Activated T-cell treated with anti-CD3 and anti-CD28 coated beads for 24 hours (primary cell): Measurements from ENCODE around the gene PTPN2.
"Not testable (repeated sequence)": the region's sequence is repeated elsewhere in the genome, so short reads cannot be mapped to it uniquely, and the experiment has no call there.

Experiments used
- DNase-seq: peaks from one replicate; pipeline ENCODE4 v3.0.0-alpha.2; 2020; ENCODE audit warnings: low read depth

Gene PTPN2

GRCh38 chr18:12823892-12824291 lies 60.1 kb downstream of the PTPN2 start:
- DNase-seq = no peak

DNA sequence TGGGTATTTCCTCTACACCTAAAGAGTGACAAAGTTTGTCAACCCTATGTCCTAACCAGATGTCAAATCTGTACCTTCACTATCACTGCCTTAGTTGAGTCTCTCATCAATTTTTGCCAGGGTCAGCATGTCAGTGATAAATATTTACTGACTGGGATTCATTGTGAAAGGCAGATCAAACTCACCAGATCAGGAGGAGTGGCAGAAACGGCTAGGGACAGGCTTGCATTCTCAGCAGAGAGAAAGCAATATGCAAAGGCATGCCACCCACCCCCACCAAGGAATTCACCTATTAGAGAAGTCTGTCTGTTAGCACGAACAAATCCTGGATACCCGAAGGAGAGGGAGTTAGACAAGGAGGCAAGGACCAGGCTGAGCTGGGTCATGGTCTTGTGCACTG lies 62.6 kb downstream of the PTPN2 start:
- DNase-seq = no peak

- DNase-seq = no peak
Measured at GRCh38 chr18:12820506-12820905, 63.5 kb downstream of the PTPN2 start.

- DNase-seq = no peak
Measured at GRCh38 chr18:12819841-12820240, 64.2 kb downstream of the PTPN2 start.

GRCh38 chr18:12819322-12819721 lies 64.7 kb downstream of the PTPN2 start:
- DNase-seq = no peak

- DNase-seq = no peak
Measured at GRCh38 chr18:12818243-12818642, 65.8 kb downstream of the PTPN2 start.

DNA sequence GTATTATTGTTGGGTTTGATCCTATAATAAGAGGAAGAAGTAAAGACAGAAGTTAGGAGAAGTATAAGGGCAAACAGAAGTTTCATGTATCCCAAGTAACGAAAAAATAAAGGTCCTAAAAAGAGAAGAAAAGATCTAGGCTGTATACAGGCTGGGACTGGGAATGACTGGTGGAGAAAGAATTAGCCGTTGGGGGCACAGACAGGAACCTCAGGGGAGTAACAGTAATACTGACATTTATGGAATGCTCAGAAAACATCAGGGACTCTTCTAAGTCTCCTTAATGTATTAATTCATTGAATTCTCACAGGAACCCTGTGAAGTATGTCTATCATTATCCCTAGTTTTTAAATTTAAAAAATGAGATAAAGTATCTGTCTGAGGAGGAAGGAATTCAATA lies 67.6 kb downstream of the PTPN2 start:
- DNase-seq = no peak

- no peak for DNase-seq
Measured at GRCh38 chr18:12811191-12811950, 72.7 kb downstream of the PTPN2 start.

GRCh38 chr18:12803069-12803936 lies 80.7 kb downstream of the PTPN2 start:
- no peak for DNase-seq

DNA sequence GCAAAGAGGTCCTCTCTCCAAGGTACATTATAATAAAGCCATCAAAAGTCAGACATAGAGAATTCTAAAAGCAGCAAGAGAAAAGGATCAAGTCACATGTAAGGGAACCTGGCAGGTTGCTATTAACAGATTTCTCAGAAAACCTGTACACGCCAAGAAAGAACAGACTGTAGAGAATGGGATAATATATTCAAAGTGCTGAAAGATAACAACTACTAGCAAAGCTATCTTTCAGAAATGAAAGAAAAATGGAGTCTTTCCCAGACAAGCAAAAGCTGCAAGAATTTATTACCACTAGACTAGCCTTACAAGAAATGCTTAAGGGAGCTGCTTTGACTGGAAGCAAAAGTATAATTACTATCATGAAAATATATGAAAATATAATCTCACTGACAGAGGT lies 81.5 kb downstream of the PTPN2 start:
- DNase-seq = no peak

DNA sequence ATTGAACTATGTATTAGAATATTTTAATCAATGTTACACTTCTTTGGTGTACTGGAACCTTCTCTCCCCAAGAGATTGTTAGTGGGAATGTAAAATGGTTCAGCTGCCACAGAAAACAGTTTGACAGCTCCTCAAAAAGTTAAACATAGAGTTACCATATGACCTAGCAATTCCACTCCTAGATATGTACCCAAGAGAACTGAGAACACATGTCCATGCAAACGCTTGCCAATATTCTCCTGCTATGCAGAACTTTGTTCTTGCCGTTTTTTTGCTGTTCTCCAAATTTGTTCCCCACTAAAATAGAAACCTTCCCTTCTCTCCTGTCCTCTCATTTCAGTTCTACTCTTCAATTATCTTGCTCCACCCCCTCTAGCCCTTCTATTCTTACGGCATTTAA lies 87.6 kb downstream of the PTPN2 start:
- no peak for DNase-seq

- no peak for DNase-seq
Measured at GRCh38 chr18:12791610-12792009, 92.4 kb downstream of the PTPN2 start.

DNA sequence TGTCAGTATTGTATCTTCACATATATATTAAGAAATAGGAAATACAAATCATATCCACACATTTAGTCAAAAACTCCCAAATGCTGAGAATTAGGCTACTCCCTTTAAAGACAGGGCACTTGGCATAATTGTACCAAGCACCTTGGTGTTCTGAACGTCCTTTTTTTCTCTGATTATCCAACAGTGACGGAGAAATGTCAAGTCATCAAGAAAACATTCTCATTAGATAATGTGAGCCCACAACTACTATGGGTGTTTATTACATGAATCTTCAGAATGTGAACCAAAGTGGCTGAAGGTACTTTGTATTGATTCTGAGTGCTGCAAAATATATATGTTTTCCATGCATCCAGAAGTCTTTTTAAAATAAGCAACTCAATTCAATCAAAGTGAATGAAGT lies 97.4 kb downstream of the PTPN2 start:
- DNase-seq = no peak

DNA sequence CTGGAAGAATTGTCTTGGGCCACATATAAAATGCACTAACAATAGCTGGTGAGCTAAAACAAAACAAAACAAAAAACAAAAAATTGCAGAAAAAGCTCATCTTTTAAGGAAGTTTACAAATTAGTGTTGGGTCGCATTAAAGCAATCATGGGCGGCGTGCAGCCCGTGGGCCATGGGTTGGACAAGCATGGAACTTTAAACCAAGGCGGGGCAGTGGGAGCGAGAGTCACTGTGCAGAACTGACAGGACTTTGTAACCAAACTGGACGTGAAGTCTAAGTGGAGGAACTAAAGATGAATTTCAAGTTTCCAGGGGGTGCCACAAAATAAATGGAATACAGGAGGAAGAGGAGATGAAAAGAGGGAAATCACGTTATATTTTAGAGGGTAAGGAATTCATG lies 100.5 kb downstream of the PTPN2 start:
- no peak for DNase-seq

DNA sequence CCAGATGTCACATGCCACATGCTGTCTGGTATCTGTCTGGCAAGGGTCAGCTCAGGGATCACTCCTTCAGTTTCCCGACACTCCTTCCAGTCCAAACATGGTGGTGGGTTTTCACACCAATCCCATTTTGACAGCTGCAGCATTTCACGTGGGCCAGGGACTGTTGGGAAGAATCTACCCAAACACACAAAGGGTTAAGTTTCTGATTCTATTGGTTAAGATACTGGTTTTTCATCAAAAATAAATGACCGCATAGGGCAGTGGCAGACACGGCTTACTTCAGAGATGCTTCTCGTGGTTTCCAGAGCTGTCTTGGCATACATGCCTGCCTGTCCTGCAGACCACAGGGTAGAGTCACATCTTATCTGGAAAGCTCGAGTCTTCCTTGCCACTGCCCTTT lies 101.5 kb downstream of the PTPN2 start:
- no peak for DNase-seq

DNA sequence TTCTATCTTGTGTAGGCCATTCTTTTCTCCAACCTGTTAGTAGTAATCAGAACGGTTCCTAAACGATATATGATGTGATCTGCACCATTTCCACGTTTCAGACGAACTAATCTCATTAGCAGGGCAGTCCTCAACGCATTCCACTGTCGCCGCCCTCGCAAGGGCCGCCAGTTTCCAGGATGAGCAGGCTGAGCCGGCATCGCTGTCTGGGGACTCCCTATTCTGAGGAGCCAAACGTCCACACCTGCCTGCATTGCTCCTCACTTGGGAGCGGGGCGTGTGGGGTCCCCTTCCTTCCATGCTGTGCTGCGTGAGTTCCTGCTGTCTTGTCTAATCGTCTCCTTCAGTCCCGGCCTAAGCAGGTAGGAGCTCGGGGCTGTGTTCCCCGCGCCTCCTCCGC lies 104.6 kb downstream of the PTPN2 start:
- DNase-seq = no peak

DNA sequence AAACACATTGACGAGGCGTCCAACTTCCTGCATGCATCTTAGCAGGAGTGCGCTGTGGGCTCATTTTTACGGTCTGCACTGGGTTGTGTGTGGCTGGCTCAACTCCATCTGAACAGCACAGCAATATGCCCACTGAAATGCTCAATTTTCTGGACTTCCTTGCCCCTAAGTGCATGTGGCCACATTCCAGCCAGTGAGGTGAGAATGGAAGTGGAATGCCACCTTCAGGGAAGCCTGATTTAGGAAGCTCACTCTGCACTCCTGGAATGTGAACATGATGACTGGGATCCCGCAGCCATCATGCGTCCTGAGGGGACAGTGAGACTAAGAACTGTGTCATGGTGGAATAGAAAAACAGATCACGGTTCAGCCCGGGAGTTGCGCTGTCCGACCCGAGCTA lies 105.0 kb downstream of the PTPN2 start:
- DNase-seq = no peak

- no peak for DNase-seq
Measured at GRCh38 chr18:12777500-12777944, 106.5 kb downstream of the PTPN2 start.

DNA sequence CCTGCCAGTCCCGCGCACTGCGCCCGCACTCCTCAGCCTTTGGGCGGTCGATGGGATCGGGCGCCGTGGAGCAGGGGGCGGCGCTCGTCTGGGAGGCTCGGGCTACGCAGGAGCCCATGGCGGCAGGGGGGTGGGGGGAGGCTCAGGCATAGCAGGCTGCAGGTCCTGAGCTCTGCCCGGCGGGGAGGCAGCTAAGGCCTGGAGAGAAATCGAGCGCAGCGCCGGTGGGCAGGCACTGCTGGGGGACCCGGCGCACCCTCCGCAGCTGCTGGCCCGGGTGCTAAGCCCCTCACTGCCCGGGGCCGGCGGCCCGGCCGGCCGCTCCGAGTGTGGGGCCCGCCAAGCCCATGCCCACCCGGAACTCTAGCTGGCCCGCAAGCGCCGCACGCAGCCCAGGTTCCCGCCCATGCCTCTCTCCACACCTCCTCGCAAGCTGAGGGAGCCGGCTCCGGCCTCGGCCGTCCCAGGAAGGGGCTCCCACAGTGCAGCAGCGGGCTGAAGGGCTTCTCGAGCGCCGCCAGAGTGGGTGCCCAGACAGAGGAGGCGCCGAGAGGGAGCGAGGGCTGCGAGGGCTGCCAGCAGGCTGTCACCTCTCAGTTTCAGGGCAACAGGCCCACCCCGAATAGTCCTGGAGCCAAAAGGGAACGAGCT lies 107.1 kb downstream of the PTPN2 start:
- no peak for DNase-seq

DNA sequence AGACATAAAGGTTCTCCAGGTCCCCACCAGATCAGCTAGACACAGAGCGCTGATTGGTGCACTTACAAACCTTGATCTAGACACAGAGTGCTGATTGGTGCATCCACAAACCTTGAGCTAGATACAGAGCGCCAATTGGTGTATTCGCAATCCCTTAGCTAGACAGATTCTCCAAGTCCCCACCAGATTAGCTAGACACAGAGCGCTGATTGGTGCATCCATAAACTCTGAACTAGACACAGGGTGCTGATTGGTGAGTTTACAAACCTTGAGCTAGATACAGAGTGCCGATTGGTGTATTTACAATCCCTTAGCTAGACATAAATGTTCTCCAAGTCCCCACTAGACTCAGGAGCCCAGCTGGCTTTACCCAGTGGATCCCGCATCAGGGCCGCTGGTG lies 107.6 kb downstream of the PTPN2 start:
- DNase-seq = not testable (repeated sequence)

GRCh38 chr18:12774982-12775381 lies 109.1 kb downstream of the PTPN2 start:
- peak; percentile 5 for DNase-seq

- no peak for DNase-seq
Measured at GRCh38 chr18:12773369-12773768, 110.7 kb downstream of the PTPN2 start.

DNA sequence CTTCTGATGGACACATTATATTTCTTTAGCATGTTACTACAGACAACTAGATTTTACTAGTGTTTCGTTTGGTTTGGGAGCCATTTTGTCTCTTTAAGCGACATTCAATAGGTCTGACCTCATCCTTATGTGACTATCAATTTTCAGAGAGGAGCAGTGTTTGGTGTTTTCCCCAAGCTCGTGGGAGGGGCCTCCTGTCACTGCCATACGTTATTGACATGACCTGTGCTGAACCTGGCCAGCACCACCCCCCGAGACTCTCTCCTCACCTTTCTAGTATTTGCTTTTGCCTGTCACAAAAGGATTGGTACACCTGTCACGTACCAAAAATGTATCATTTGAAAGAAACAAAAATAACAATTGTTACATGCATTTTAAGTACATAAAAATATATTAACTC lies 111.9 kb downstream of the PTPN2 start:
- no peak for DNase-seq
